Peyer's patch (tissue), 4 donors: ENCODE data around the gene GREB1L.

Experiments used
- POLR2A ChIP-seq, 2 donors: fragments of 450-650 bp; IDR thresholded peaks; one replicate each; pipeline ENCODE4 v1.5.1; 2017; ENCODE audit warnings: antibody characterized with exemption in 2 of 2, mild to moderate bottlenecking in 2 of 2, moderate library complexity in 2 of 2
- TF ChIP-seq, protein P1 (sequence below), 6 experiments: fragments of 450-650 bp in 4 of 6; fragments of 200-600 bp in 2 of 6; sonication (generic) in 1 of 6; IDR thresholded peaks; one replicate each; pipeline ENCODE4 v1.5.1; 2017 to 2019; ENCODE audit warnings: antibody characterized with exemption in 6 of 6, mild to moderate bottlenecking in 3 of 6, moderate library complexity in 1 of 6

DNA sequence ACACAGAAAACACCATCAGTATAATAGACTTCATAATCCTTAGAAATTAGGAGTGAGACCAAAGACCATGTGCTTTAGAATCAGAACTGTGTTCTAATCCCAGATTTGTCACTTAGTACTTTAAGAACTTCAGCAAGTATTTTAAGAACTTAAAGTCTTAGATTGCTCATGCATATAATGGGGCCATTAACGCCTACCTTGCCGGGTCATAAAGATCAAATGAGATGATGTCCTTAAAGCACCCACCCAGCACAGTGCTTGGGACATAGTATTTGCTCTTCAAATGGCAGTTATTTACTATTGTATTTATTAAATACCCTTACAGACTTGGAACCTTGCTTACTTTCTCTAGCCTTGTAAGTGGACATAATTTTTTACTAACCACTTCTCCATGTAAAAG lies 156.1 kb downstream of the GREB1L start:
- TF ChIP-seq, protein P1, sequence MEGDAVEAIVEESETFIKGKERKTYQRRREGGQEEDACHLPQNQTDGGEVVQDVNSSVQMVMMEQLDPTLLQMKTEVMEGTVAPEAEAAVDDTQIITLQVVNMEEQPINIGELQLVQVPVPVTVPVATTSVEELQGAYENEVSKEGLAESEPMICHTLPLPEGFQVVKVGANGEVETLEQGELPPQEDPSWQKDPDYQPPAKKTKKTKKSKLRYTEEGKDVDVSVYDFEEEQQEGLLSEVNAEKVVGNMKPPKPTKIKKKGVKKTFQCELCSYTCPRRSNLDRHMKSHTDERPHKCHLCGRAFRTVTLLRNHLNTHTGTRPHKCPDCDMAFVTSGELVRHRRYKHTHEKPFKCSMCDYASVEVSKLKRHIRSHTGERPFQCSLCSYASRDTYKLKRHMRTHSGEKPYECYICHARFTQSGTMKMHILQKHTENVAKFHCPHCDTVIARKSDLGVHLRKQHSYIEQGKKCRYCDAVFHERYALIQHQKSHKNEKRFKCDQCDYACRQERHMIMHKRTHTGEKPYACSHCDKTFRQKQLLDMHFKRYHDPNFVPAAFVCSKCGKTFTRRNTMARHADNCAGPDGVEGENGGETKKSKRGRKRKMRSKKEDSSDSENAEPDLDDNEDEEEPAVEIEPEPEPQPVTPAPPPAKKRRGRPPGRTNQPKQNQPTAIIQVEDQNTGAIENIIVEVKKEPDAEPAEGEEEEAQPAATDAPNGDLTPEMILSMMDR (IDR thresholded peaks at IDR 0.05) = no peak
- TF ChIP-seq POLR2A (IDR thresholded peaks at IDR 0.05) = no peak
